HAP-1 (cell line): ENCODE results near the gene CRELD2.
A peak's percentile ranks its signal among the peaks of the same experiment; 100 is the strongest.

Experiments
- DNase-seq, 2 experiments: peaks; one replicate each; pipeline ENCODE4 v3.0.0-alpha.2; 2016 to 2020; ENCODE audit warnings: low spot score in 2 of 2
- H3K27me3 ChIP-seq: fragments of 250-450 bp; sonication (Bioruptor Pico); 2 replicates; pipeline ENCODE4 v1.5.1; 2020; ENCODE audit warnings: low read depth, mild to moderate bottlenecking, moderate library complexity
- H3K36me3 ChIP-seq: fragments of 250-450 bp; sonication (Bioruptor Pico); replicated peaks from 2 replicates; pipeline ENCODE4 v1.5.1; 2020; ENCODE audit warnings: mild to moderate bottlenecking
- H3K4me1 ChIP-seq: fragments of 250-450 bp; sonication (Bioruptor Pico); 2 replicates; pipeline ENCODE4 v1.5.1; 2020; ENCODE audit warnings: mild to moderate bottlenecking
- H3K4me3 ChIP-seq: fragments of 250-450 bp; sonication (Bioruptor Pico); 2 replicates; pipeline ENCODE4 v1.5.1; 2020; ENCODE audit warnings: mild to moderate bottlenecking, moderate library complexity
- H3K9me3 ChIP-seq: fragments of 250-450 bp; sonication (Bioruptor Pico); 2 replicates; pipeline ENCODE4 v1.5.1; 2020; ENCODE audit warnings: mild to moderate bottlenecking, moderate library complexity
- in situ Hi-C: fragments of 300-500 bp; cut with MboI; formaldehyde crosslinking; loops from 3 replicates; pipeline ENCODE4 v1.14.3; 2020; ENCODE audit warnings: low sequenced_read_pairs, inconsistent platforms, mixed read lengths

Gene CRELD2

DNA sequence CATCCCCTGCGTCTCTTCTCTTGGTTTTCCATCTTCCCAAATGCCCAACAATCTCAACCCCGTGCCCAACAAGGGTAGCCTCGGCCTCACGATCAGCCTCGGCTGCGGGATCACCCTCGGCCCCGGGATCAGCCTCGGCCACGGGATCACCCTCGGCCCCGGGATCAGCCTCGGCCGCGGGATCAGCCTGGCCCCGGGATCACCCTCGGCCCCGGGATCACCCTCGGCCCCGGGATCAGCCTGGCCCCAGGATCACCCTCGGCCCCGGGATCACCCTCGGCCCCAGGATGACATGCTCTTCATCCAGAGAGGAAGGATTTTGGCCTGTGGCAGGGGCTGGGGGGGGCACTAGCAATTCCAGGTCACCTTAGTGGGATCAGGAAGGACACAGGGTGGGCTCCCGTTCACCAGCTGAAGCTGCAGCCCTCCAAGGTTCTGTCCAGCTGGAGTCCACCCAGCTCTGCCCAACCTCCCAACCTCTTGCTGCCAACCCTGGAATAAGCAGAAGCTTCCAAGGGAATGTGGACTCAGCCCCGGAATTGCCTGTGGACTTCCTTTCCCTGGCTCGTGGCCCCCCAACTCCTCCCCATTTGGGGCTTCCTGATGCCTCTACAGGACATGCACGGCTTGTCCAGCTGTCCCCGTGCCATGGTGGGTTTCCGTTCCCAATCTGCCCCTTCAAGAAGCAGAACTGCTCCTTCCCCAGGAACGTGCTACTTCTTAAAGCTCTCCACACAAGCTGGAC, 6.4 kb upstream of the CRELD2 start:
- DNase-seq, result no peak
- H3K9me3 ChIP-seq, result no peaks in the 10 kb centered on the region
- in situ Hi-C loops, result no loop called here
- H3K27me3 ChIP-seq, result no peaks in the 10 kb centered on the region
- H3K36me3 ChIP-seq, result peaks cover 24% of the 10 kb centered on the region
- H3K4me1 ChIP-seq, result no peaks in the 10 kb centered on the region; the same call in 1 of the 2 replicates
- no peak overlapping the region for H3K4me3 ChIP-seq

DNA sequence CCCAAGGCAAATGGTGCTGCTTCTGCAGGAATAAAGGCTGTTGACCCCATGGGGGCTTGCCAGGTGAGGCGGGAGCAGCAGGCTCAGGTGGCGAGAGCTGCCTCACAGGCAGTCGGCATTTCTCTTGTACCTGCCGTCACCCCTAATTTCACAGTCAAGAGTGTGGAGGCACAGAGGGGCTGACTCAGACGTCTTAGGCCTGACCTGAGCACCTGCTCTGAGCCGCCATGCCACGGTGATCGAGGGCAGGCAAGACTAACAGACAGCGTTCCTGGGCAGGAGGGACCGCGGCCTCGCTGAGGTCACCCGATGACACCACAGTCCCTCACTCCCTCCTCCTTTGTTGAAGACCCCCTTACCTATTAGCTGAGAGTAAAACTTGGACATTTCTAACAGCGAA, 5.4 kb upstream of the CRELD2 start:
- no peak overlapping the region for H3K4me3 ChIP-seq
- H3K36me3 ChIP-seq, result peaks cover 14% of the 10 kb centered on the region
- no peaks in the 10 kb centered on the region; the same call in 1 of the 2 replicates for H3K4me1 ChIP-seq
- H3K9me3 ChIP-seq, result no peaks in the 10 kb centered on the region
- no peaks in the 10 kb centered on the region for H3K27me3 ChIP-seq
- in situ Hi-C loops, result no loop called here
- no peak for DNase-seq

DNA sequence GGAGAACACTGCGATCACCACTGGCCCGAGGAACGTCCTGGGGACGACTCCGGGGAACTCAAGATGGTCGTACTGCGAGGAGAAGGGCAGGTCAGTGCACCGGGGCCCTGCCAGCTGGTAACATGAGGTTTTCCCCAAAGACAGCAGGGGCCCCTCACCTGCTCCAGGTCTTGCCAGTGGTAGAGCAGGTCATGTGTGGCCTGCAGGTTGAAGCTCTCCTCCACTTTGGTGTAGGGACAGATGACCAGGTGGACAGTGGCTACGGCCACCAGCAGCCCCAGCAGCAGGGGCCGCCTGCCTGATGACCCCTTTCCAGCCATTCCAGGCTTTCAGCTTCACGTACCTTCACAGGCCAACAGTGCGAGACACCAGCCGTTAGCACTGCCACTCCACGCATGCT, 5.0 kb upstream of the CRELD2 start:
- in situ Hi-C loops, result no loop called here
- no peaks in the 10 kb centered on the region for H3K9me3 ChIP-seq
- no peaks in the 10 kb centered on the region; the same call in 1 of the 2 replicates for H3K4me1 ChIP-seq
- H3K4me3 ChIP-seq, result no peak overlapping the region
- peaks cover 14% of the 10 kb centered on the region for H3K36me3 ChIP-seq
- DNase-seq, result no peak
- H3K27me3 ChIP-seq, result no peaks in the 10 kb centered on the region

DNA sequence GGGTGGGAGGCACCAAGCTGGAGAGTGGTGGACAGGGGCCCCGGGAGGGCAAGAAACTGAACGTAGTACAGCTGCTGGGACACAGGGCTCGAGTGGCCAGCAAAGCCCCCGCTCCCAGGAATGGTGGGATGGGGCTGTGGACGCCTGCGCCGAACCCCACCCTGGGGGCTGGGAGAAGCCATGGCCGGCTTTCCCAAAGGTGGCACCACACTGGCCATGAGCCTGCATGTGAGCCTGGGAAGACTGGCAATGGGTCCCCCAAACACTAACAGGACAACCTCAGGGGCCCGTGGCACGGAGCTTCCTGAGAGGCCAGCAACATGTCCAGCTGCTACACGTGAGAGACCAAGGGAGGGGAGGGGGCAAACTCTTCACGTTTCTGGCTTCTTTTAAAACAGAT, 4.2 kb upstream of the CRELD2 start:
- in situ Hi-C loops, result no loop called here
- DNase-seq, result no peak
- peaks cover 3% of the 10 kb centered on the region; the same call in 1 of the 2 replicates for H3K4me1 ChIP-seq
- H3K36me3 ChIP-seq, result peaks cover 12% of the 10 kb centered on the region
- H3K27me3 ChIP-seq, result no peaks in the 10 kb centered on the region
- H3K9me3 ChIP-seq, result no peaks in the 10 kb centered on the region
- no peak overlapping the region for H3K4me3 ChIP-seq

DNA sequence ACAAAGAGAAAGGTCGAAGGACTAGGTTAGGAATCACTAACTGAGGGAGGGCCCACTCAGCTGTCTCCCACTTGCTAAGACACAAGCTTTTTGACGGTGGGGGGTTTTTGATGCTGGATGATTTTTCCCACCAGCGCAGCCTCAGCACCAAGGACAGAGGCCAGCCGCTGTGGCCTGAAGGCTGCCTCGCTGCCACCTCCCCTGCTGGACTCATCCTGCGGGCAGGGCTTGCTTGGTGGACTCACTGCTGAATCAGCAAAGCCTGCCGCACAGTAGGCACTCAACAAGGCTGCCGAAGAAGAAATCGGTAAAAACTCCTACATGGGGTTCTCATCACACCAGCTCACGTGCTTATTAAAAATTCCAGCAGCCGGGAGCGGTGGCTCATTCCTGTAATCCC, 2.8 kb upstream of the CRELD2 start:
- H3K27me3 ChIP-seq, result no peaks in the 10 kb centered on the region
- DNase-seq, result no peak
- in situ Hi-C loops, result no loop called here
- H3K36me3 ChIP-seq, result peaks cover 15% of the 10 kb centered on the region
- H3K4me1 ChIP-seq, result peaks cover 6% of the 10 kb centered on the region; the same call in 1 of the 2 replicates
- H3K4me3 ChIP-seq, result no peak overlapping the region
- H3K9me3 ChIP-seq, result no peaks in the 10 kb centered on the region

DNA sequence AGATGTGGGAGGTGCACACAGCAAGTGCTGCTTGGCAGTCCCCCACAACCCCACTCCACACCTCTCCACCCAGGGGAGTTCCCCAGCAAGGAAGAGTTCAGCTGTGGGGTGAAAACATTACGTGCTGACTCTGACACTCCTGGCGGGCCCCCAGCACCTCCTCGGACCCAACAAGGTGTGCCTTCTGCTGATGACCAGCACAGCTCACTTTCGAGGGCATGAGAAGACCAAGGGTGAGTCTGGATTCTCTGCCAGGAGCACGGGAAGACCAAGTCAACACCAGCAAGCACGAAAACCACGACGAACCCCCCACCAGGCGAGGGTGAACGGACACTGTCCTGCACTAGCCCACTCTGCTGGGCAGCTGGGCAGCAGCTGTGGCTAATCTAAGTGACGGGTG, 1.6 kb upstream of the CRELD2 start:
- in situ Hi-C loops, result no loop called here
- Histone ChIP-seq H3K4me1 (peaks cover 6% of the 10 kb centered on the region; the same call in 1 of the 2 replicates), H3K9me3 (no peaks in the 10 kb centered on the region), H3K4me3 (peak overlapping the region; percentile 77; the same call in 1 of the 2 replicates), H3K36me3 (peaks cover 15% of the 10 kb centered on the region), H3K27me3 (no peaks in the 10 kb centered on the region)
- no peak for DNase-seq

DNA sequence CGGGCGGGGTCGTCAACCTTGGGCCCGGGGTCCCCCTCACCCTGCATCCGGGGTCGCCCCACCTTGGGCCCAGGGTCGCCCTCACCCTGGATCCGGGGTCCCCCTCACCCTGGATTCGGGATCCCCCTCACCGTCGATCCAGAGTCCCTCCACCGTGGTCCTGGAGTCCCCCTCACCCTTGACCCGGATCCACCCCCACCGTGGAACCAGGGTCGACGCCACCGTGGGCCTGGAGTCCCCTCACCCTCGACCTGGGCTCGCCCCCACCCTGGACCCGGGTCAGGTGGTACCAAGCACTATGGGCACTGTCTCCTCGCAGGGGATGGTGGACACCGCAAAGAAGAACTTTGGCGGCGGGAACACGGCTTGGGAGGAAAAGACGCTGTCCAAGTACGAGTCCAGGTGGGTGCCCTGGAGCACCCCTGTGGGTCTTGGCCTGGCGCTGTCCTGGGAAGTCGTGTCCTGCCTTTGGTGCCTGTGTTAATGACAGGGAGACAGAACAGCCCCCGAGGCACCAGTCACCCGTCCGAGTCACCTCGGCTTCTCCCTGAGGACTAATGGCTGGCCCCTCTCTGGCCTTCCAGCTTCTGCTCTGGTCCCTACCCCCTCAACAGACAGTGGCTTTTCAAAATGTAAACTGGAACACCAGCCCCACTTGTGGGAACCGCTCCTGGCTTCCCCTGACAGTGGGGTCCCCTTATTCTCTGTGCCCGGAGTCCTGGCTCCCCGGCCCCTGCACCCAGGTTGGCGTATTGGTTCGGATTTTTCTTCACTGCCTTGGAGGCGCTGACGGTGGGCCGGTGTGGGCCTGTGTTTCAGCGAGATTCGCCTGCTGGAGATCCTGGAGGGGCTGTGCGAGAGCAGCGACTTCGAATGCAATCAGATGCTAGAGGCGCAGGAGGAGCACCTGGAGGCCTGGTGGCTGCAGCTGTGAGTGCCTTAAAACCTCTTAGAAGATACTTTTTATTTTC, 762 bp downstream of the CRELD2 start:
- Histone ChIP-seq H3K4me1 (peaks cover 6% of the 10 kb centered on the region; the same call in 1 of the 2 replicates), H3K36me3 (peaks cover 6% of the 10 kb centered on the region), H3K9me3 (no peaks in the 10 kb centered on the region), H3K4me3 (peak overlapping the region; percentile 53), H3K27me3 (no peaks in the 10 kb centered on the region)
- DNase-seq, result no peak
- in situ Hi-C loops, result no loop called here

DNA sequence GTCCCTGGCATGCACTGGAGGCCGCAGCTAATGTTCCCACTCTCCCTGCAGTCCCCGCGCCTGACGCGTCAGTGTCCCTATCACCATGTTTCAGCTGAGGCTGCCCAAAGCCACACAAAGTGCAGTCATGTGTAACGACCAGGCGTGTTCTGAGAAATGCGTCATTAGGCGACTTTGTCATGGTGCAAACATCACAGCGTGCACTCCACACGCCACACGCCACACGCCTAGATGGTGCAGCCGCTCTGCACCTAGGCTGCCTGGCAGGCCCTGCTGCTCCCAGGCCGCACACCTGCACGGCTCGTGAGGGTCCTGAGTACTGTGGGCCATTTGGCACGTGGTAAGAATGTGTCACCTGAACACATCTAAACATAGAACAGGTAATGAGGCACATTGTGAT, 2.4 kb downstream of the CRELD2 start:
- H3K36me3 ChIP-seq, result peaks cover 8% of the 10 kb centered on the region
- DNase-seq, result no peak
- no peaks in the 10 kb centered on the region for H3K9me3 ChIP-seq
- H3K27me3 ChIP-seq, result no peaks in the 10 kb centered on the region
- H3K4me1 ChIP-seq, result peaks cover 6% of the 10 kb centered on the region; the same call in 1 of the 2 replicates
- H3K4me3 ChIP-seq, result no peak overlapping the region
- in situ Hi-C loops, result no loop called here

DNA sequence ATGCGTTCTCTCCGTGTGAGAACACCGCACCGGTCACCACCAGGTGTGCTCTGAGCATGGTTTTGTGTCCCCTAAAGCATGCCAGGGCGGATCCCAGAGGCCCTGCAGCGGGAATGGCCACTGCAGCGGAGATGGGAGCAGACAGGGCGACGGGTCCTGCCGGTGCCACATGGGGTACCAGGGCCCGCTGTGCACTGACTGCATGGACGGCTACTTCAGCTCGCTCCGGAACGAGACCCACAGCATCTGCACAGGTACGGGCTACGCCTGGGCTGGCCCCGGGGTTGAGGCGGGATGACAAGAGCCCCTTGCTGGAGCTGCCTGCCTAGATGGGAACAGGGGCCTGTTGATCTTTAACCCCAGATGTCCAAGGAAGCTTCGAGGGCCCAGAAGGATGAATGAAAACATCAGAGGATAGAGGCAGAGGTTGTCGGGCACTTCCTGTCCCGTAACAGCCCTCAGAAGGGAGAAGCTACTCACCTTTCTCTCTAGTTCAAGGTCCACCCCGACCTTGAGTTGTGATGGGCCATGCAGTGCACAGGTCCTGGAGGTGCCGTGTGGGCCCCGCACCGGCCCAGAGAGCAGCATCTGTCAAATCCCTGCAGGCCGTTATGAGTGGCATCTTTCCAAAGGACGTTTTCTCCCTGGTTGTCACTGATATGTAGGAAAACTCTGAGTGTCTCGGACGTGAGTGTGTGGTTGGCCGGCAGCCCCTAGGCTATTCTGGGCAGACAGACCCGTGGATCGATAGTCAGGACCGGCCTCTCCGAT, 3.3 kb downstream of the CRELD2 start:
- Histone ChIP-seq H3K4me3 (no peak overlapping the region), H3K27me3 (no peaks in the 10 kb centered on the region), H3K36me3 (peaks cover 11% of the 10 kb centered on the region), H3K4me1 (peaks cover 6% of the 10 kb centered on the region; the same call in 1 of the 2 replicates), H3K9me3 (no peaks in the 10 kb centered on the region)
- in situ Hi-C loops, result no loop called here
- DNase-seq, result no peak

DNA sequence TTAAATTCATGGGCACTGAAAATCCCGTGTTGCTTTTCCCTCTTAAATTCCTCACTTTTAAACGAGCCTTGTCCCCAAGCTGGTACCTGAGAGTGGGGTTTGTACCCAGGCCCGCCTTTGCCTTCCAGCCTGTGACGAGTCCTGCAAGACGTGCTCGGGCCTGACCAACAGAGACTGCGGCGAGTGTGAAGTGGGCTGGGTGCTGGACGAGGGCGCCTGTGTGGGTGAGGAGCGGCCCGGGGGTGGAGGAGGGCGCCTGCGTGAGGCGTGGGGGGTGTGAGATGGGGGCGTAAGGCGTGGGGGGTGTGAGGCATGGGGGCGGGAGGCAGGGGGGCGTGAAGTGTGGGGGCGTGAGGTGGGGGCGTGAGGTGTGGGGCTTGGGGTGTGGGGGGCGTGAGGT, 4.0 kb downstream of the CRELD2 start:
- DNase-seq, result no peak
- H3K4me1 ChIP-seq, result peaks cover 6% of the 10 kb centered on the region; the same call in 1 of the 2 replicates
- no peaks in the 10 kb centered on the region for H3K27me3 ChIP-seq
- H3K4me3 ChIP-seq, result no peak overlapping the region
- H3K9me3 ChIP-seq, result no peaks in the 10 kb centered on the region
- peaks cover 11% of the 10 kb centered on the region for H3K36me3 ChIP-seq
- in situ Hi-C loops, result no loop called here

DNA sequence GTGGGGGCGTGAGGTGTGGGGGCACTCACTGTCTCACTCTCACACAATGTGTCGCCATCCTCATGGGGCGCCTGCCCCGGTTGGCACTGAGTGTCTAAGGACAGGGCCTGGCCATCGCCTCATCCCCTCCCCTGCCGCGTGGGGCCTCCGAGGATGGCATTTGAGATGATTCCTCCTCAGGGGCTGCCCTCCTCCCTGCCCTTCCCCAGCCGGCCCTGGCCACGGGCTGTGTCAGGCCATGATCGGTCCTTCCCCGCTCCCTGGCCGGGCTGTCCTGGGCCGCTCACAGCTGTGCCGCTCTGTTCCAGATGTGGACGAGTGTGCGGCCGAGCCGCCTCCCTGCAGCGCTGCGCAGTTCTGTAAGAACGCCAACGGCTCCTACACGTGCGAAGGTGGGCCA, 4.5 kb downstream of the CRELD2 start:
- no peak for DNase-seq
- Histone ChIP-seq H3K4me1 (peaks cover 6% of the 10 kb centered on the region; the same call in 1 of the 2 replicates), H3K9me3 (no peaks in the 10 kb centered on the region), H3K27me3 (no peaks in the 10 kb centered on the region), H3K4me3 (no peak overlapping the region), H3K36me3 (peaks cover 11% of the 10 kb centered on the region)
- in situ Hi-C loops, result no loop called here

DNA sequence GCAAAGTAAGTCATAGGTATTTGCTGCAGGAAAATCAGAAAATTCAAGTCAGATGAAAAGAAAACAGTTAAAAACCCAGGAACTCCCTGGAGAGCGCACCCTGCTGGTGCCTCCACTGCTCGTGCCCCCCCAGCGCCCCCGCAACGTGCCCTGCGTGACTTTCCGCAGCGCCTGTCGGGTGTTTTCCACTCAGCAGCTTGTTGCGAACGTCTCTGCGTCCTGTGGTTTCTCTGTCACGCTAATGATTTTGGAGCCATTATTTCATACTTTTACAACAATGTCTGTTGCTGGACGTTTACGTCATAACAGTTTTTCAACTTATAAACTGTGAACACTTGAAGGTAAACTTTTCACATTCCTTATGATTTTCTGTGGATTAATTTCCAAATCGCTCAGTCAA, 5.0 kb downstream of the CRELD2 start:
- H3K4me3 ChIP-seq, result no peak overlapping the region
- no peak for DNase-seq
- H3K9me3 ChIP-seq, result no peaks in the 10 kb centered on the region
- in situ Hi-C loops, result no loop called here
- H3K4me1 ChIP-seq, result peaks cover 6% of the 10 kb centered on the region; the same call in 1 of the 2 replicates
- H3K36me3 ChIP-seq, result peaks cover 11% of the 10 kb centered on the region
- H3K27me3 ChIP-seq, result no peaks in the 10 kb centered on the region

DNA sequence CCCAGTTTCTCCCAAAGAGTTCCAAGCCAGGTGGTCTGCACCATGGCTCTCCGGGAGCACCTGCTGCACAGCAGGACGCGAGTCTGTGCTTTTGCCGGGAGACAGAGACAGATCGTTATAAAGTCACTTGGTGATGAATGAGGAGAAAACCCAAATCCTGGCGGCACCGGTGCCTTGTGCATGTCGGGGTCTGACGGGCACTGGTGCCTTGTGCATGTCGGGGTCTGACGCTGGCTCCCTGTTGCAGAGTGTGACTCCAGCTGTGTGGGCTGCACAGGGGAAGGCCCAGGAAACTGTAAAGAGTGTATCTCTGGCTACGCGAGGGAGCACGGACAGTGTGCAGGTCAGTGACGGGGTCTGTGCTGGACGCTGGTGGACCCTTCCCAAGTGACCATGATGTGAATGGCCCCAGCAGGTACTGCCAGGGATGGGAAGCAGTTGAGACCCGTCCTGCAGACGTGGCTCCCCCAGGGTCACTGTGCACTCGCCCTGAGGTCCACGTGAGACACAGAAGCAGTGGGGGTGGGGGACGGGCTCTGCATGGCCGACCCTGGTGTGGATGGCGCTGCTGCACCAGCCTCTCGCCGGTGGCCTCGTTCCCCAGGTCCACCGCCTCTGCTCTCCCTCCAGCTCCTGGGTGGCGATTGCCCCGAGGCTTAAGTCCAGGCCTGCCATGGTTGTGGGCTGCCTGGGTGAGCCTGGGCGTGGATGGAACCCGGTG, 5.8 kb downstream of the CRELD2 start:
- no peak overlapping the region for H3K4me3 ChIP-seq
- in situ Hi-C loops, result no loop called here

More for the DNA sequence above, 5.8 kb downstream of the CRELD2 start:
- H3K4me1 ChIP-seq, result peaks cover 3% of the 10 kb centered on the region; the same call in 1 of the 2 replicates
- DNase-seq, result no peak
- peaks cover 11% of the 10 kb centered on the region for H3K36me3 ChIP-seq
- H3K9me3 ChIP-seq, result no peaks in the 10 kb centered on the region
- H3K27me3 ChIP-seq, result no peaks in the 10 kb centered on the region
